GM10248 (cell line): Measurements from ENCODE around the gene PRSS33.

Experiments
- CTCF ChIA-PET: fragments of 300-600 bp; sonication (Branson Sonifier 250); formaldehyde crosslinking; extraction: SDS; loops from one replicate; lab custom pipeline; 2021; ENCODE audit warnings: antibody characterized with exemption; lab: Yijun Ruan, JAX
- POLR2A ChIA-PET: fragments of 350-650 bp; sonication (Branson Sonifier 250); formaldehyde crosslinking; extraction: SDS; loops from one replicate; lab custom pipeline; 2020; ENCODE audit warnings: antibody characterized with exemption; lab: Yijun Ruan, JAX
- DNase-seq: peaks from one replicate; pipeline ENCODE4 v3.0.0; 2012; ENCODE audit errors: extremely low spot score
- TF ChIP-seq, protein P1 (sequence below): IDR thresholded peaks from 2 replicates; pipeline ENCODE4 v1.5.1; 2012; ENCODE audit warnings: mild to moderate bottlenecking, low read depth; ENCODE audit errors: extremely low read depth, missing control alignments, control extremely low read depth

The PRSS33 gene

DNA sequence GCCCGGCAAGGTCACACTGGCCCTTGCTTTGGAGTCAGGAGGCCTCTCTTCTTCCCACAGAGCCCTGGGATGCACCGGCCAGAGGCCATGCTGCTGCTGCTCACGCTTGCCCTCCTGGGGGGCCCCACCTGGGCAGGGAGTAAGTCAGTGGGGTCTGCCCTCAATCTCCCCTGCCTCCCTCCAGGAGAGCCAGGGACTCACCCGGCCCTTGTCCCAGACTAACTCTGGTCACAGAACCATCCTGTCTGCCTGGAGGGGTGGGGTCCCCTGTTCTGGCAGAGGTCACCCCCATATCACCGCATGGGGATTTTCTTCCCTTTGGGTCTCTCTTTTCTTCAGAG lies 43.0 kb upstream of the PRSS33 start:
- DNase-seq: no peak
- ChIA-PET CTCF (interaction anchor here (1.3 to 2.4 kb wide), 3 partner anchors 9 to 97 kb away, joined by 5 to 11 read pairs (median 5); no protein-coding TSS in a partner anchor), POLR2A (no interaction called here)
- TF ChIP-seq, protein P1, sequence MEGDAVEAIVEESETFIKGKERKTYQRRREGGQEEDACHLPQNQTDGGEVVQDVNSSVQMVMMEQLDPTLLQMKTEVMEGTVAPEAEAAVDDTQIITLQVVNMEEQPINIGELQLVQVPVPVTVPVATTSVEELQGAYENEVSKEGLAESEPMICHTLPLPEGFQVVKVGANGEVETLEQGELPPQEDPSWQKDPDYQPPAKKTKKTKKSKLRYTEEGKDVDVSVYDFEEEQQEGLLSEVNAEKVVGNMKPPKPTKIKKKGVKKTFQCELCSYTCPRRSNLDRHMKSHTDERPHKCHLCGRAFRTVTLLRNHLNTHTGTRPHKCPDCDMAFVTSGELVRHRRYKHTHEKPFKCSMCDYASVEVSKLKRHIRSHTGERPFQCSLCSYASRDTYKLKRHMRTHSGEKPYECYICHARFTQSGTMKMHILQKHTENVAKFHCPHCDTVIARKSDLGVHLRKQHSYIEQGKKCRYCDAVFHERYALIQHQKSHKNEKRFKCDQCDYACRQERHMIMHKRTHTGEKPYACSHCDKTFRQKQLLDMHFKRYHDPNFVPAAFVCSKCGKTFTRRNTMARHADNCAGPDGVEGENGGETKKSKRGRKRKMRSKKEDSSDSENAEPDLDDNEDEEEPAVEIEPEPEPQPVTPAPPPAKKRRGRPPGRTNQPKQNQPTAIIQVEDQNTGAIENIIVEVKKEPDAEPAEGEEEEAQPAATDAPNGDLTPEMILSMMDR: no peak

DNA sequence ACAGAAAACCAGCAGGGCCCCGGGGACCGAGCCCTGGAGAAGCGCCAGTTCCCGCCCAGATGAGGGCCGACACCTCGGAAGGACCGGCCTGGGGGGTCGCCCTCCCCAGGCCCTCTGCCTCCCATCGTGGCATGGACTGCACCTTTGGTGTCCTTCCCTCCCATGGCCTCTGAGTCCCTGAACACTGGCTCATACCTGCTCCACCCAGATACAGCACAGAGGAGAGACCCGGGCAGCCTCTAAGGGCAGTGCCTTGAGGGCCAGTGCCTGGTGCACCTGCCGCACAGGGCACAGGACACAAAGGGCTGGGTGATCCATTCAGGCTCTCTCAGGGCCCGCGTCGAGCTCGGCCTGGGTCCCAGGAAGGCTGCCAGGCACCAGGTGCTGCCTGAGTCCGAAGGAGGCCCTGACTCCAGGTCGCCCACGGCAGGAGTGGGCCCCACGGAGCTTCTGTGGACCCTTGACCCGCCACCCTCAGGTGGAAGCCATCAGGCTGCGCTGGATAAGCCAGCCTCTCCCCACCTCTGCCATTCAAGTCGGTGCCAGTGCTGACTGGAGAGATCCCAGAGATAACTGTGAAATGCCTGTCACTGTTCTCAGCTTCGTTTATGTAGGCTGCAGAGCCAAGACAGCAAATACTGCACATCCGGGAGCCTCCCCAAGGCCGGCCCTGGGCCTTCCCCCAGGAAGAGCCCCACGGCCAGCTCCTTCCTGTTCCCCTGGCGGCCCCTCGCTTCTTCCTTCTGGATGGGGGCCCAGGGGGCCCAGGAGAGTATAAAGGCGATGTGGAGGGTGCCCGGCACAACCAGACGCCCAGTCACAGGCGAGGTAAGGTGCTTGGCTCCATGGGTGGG lies 42.4 kb upstream of the PRSS33 start, which contains the start of gene ZG16B:
Gene ZG16B (plus strand): TSS at position 803 of the 854 bp plus-strand sequence. CDS start 139 bp downstream, outside the sequence.
- CTCF ChIA-PET: interaction anchor here (1.4 to 2.4 kb wide), 2 partner anchors 10 to 23 kb away, joined by 5 to 11 read pairs; no protein-coding TSS in a partner anchor
- DNase-seq: peak; percentile 57
- TF ChIP-seq, protein P1: no peak
- POLR2A ChIA-PET: no interaction called here

DNA sequence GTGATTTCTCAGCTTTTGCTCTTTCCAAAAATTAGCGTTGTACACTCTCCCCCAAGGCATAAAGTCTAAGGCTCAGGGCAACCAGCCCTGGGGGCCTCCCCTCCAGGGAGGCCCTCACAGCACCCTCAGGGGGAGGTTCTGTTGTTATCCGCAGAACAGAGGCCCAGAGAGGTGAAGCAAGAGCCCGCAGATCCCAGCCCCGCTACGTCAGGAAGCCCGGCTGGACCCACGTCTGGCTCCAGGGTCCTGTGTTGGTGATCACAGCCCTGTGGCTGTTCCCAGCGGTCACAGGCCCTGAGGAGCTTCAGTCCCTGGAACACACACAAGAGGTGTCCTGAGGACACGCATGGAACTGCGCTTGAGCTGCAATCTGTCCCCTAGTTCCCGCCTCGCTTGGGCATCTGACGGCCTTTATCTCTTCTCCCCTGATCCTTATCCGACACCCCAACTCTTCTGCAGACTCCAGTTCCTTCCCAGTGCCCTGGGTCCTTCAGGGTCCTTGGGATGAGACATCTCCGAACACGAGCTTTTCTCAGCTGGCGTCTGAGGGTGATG lies 41.6 kb upstream of the PRSS33 start:
- CTCF ChIA-PET: interaction anchor here (2.4 kb wide), 1 partner anchor 10 kb away, joined by 11 read pairs; no protein-coding TSS in a partner anchor
- POLR2A ChIA-PET: no interaction called here
- TF ChIP-seq, protein P1: no peak

DNA sequence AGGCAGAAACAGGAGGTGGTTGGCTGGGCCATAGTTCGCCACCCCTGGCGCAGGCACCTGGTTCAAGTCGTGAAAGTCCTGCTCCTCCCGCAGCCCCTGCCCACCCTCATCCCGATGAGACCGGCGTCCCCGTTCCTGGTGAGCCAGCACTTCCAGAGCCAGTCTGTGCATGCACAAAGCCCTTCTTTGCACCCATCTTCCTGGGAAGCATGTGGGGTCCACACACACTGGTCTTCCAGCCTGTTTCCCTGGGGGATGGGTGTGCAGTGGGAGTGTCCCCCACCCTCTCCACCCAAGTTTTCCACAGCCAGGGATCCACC lies 41.1 kb upstream of the PRSS33 start:
- DNase-seq: no peak
- ChIA-PET POLR2A (no interaction called here), CTCF (interaction anchor here (2.4 kb wide), 1 partner anchor 11 kb away, joined by 11 read pairs; no protein-coding TSS in a partner anchor)
- TF ChIP-seq, protein P1: no peak

More for the DNA sequence above, 41.6 kb upstream of the PRSS33 start:
- DNase-seq: no peak

DNA sequence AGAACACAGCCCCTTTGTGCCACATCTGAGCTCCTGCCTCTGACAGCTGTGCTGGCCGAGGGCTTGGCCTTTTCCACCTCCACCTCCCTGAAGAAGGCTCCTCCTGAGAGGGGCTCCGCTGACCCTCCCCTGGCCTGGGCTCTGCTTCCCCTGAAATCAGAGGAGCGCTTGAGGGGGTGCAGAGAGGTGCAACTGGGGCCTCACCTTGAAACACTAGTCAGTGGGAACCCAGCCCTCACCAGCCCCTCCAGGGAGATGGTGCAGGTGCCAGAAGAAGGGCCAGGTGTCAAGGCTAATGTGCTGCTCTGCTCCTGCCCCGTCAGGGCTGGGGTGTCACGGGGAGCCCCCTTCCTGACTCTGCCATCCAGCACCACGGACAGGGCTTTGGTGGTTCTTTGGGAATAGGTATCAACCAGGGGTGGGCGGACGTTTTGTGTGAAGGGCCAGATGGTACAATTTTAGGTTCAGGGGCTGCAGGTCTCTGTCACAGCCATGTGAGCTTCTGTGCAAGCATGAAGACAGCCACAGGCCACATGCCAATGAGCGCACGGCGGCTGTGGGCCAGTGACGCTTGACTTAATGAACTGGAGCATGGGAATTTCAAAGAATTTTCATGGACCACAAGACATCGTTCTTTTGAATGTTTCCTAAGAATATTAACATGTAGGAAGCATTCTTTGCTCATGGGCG lies 40.6 kb upstream of the PRSS33 start:
- TF ChIP-seq, protein P1: no peak
- DNase-seq: no peak
- POLR2A ChIA-PET: no interaction called here
- CTCF ChIA-PET: no interaction called here

DNA sequence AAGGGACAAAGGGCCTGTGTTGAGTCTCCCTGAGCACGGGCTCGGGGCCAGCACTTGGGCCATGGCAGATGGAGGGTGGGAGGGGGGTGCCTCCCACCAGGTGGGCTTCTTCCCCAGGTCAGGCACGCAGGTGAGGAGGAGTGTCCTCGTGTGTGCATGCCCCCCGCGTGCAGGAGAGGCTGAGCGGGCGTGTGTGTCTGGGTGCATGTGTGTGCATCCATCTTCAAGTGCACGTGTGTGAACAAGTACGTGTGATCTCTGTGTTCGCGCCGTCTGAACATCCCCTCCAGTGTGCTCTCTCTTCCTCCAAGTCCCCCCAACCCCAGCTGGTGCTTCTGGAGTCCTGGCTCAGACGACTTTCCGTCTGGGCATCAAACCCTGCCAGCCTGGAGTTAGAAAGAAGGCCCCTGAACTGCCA lies 40.0 kb upstream of the PRSS33 start:
- CTCF ChIA-PET: no interaction called here
- POLR2A ChIA-PET: no interaction called here

More for the DNA sequence above, 40.0 kb upstream of the PRSS33 start:
- TF ChIP-seq, protein P1: no peak
- no peak for DNase-seq
